Fibroblast of skin of right quadriceps (primary cell): ENCODE results near the gene DUSP11.
"Not testable (repeated sequence)": the region's sequence is repeated elsewhere in the genome, so short reads cannot be mapped to it uniquely, and the experiment has no call there.

ENCODE experiments used
- DNase-seq: peaks from one replicate; pipeline ENCODE4 v3.0.0-alpha.2; 2013

Gene DUSP11

GRCh38 chr2:73779467-73780236 is at the start of gene DUSP11:
TSS of gene DUSP11 (minus strand) at chr2:73780103. CDS start at chr2:73779974, 129 bp downstream.
- DNase-seq = peak; percentile 92

- DNase-seq = peak; percentile 95
Observed at GRCh38 chr2:73828818-73829570, 49.1 kb upstream of the DUSP11 start, which contains the start of gene STAMBP. TSS of gene STAMBP (plus strand) at chr2:73828961. CDS start at chr2:73830857, 1,896 bp downstream.

- DNase-seq = no peak
Observed at GRCh38 chr2:73828389-73828817, 48.5 kb upstream of the DUSP11 start.

- no peak for DNase-seq
Observed at GRCh38 chr2:73827660-73828388, 47.9 kb upstream of the DUSP11 start.

- DNase-seq = peak; percentile 40
Observed at GRCh38 chr2:73827018-73827417, 47.1 kb upstream of the DUSP11 start.

GRCh38 chr2:73825408-73825807 is 45.5 kb upstream of the DUSP11 start:
- no peak for DNase-seq

GRCh38 chr2:73823916-73824523 is 44.1 kb upstream of the DUSP11 start:
- DNase-seq = peak; percentile 74

GRCh38 chr2:73823416-73823815 is 43.5 kb upstream of the DUSP11 start:
- no peak for DNase-seq

GRCh38 chr2:73822991-73823390 is 43.1 kb upstream of the DUSP11 start:
- DNase-seq = no peak

- no peak for DNase-seq
Observed at GRCh38 chr2:73822276-73822675, 42.4 kb upstream of the DUSP11 start.

- DNase-seq = no peak
Observed at GRCh38 chr2:73821669-73822068, 41.8 kb upstream of the DUSP11 start.

GRCh38 chr2:73821227-73821626 is 41.3 kb upstream of the DUSP11 start:
- no peak for DNase-seq

- no peak for DNase-seq
Observed at GRCh38 chr2:73818296-73818695, 38.4 kb upstream of the DUSP11 start.

GRCh38 chr2:73812635-73813034 is 32.7 kb upstream of the DUSP11 start:
- DNase-seq = no peak

GRCh38 chr2:73811878-73812277 is 32.0 kb upstream of the DUSP11 start:
- DNase-seq = no peak

GRCh38 chr2:73783883-73784282 is 4.0 kb upstream of the DUSP11 start, which contains the start of gene C2orf78:
TSS of gene C2orf78 (plus strand) at chr2:73784183. CDS start at chr2:73784310, 127 bp downstream.
- not testable (repeated sequence) for DNase-seq

- DNase-seq = not testable (repeated sequence)
Observed at GRCh38 chr2:73783402-73783801, 3.5 kb upstream of the DUSP11 start.

GRCh38 chr2:73780237-73780582 is 307 bp upstream of the DUSP11 start:
- no peak for DNase-seq

GRCh38 chr2:73778867-73779466 is 936 bp downstream of the DUSP11 start:
- not testable (repeated sequence) for DNase-seq

- peak; percentile 58 for DNase-seq
Observed at GRCh38 chr2:73776869-73777519, 2.9 kb downstream of the DUSP11 start.

- peak; percentile 66 for DNase-seq
Observed at GRCh38 chr2:73776381-73776780, 3.5 kb downstream of the DUSP11 start.

GRCh38 chr2:73772819-73773218 is 7.1 kb downstream of the DUSP11 start:
- no peak for DNase-seq
